Measurements from ENCODE around the gene SMIM36. TPM values are rescaled to one million over a fixed set of nuclear protein-coding genes. Genes with fewer than 3 reads are reported as not detected.

The SMIM36 gene
- total and polyA plus RNA-seq, 10 of the 15 experiments (the other 5 are each of a cell fraction or from before 2014, with no cell fraction given), result not detected

GRCh38 chr17:55443904-55444303, 67.3 kb downstream of the SMIM36 start:
- Histone ChIP-seq H3K79me2 (ENCODE audit: control insufficient read depth, insufficient read depth, low read length) (no peaks in the 10 kb centered on the region), H2AFZ (ENCODE audit: control insufficient read depth, low read depth, low read length) (no peak overlapping the region), H3K4me1 (ENCODE audit: control insufficient read depth, insufficient read depth, low read length) (peaks cover 17% of the 10 kb centered on the region), H3K9ac (ENCODE audit: control insufficient read depth, insufficient read depth, low read length) (no peak overlapping the region), H3K4me2 (ENCODE audit: control insufficient read depth, insufficient read depth) (no peak overlapping the region), H3K27ac (ENCODE audit: control insufficient read depth, insufficient read depth) (no peak overlapping the region), H3K27me3 (replicated peaks in 1 of 2; ENCODE audit: control insufficient read depth in 2 of 2, insufficient read depth in 2 of 2, low read length in 1 of 2) (no peaks in the 10 kb centered on the region), H4K20me1 (ENCODE audit: control insufficient read depth, insufficient read depth) (no peaks in the 10 kb centered on the region), H3K9me3 (replicated peaks; ENCODE audit: control insufficient read depth, insufficient read depth, low read length) (no peaks in the 10 kb centered on the region), H3K36me3 (ENCODE audit: control insufficient read depth in 2 of 2, insufficient read depth in 2 of 2, low read length in 1 of 2) (no peaks in the 10 kb centered on the region), H3K4me3 (no peak overlapping the region)
- over 99% methylated on average over 10 of the region's 10 CpGs for WGBS (ENCODE audit: insufficient coverage, insufficient replicate concordance, low lambda C conversion rate, missing lambda C conversion rate)
- ChIA-PET POLR2A (interaction anchor here (0.6 kb wide), 1 partner anchor 38 kb away, joined by 3 read pairs; no protein-coding TSS in a partner anchor), CTCF (no interaction called here), RAD21 (ENCODE audit: unreplicated experiment) (no interaction called here), SMC1A (ENCODE audit: uncharacterized antibody, unreplicated experiment) (interaction anchor here (17.7 kb wide), 1 partner anchor 23 kb away, joined by 359 read pairs; the partner anchor contains the start of gene MMD)
- in situ Hi-C loops (cut with MboI) (no loop called here), intact Hi-C loops (cut with micrococcal nuclease; ENCODE audit: unreplicated experiment) (no loop called here)
- ATAC-seq (no peak), DNase-seq (ENCODE audit: low read depth, low spot score) (no peak), FAIRE-seq (no peak)
- no TSS peak for BruUV-seq (replicated peaks)
- TF ChIP-seq IKZF2 (IDR thresholded peaks at IDR 0.05), result no peak

- SMC1A ChIA-PET (ENCODE audit: uncharacterized antibody, unreplicated experiment), result interaction anchor here (1.0 to 17.7 kb wide), 6 partner anchors 8 to 22 kb away, joined by 3 to 359 read pairs (median 6); partner anchors contain the start of gene MMD
- POLR2A ChIA-PET, result interaction anchor here (1.1 to 1.7 kb wide), 3 partner anchors 9 to 22 kb away, joined by 3 to 4 read pairs (median 3); partner anchors contain the start of gene MMD
- H3K36me3 ChIP-seq (ENCODE audit: control insufficient read depth in 2 of 2, insufficient read depth in 2 of 2, low read length in 1 of 2), result no peaks in the 10 kb centered on the region
- ATAC-seq, result no peak
- FAIRE-seq, result no peak
- no TSS peak for BruUV-seq (replicated peaks)
- intact Hi-C loops (cut with micrococcal nuclease; ENCODE audit: unreplicated experiment), result no loop called here
- CTCF ChIA-PET, result interaction anchor here (0.8 to 0.9 kb wide), 2 partner anchors 67 to 87 kb away, joined by 3 to 4 read pairs; no protein-coding TSS in a partner anchor
- no peaks in the 10 kb centered on the region for H3K9me3 ChIP-seq (replicated peaks; ENCODE audit: control insufficient read depth, insufficient read depth, low read length)
- H3K79me2 ChIP-seq (ENCODE audit: control insufficient read depth, insufficient read depth, low read length), result no peaks in the 10 kb centered on the region
- peaks cover 17% of the 10 kb centered on the region for H3K4me1 ChIP-seq (ENCODE audit: control insufficient read depth, insufficient read depth, low read length)
- DNase-seq (ENCODE audit: low read depth, low spot score), result no peak
- H3K9ac ChIP-seq (ENCODE audit: control insufficient read depth, insufficient read depth, low read length), result no peak overlapping the region
- H4K20me1 ChIP-seq (ENCODE audit: control insufficient read depth, insufficient read depth), result no peaks in the 10 kb centered on the region
- no peak overlapping the region for H3K4me2 ChIP-seq (ENCODE audit: control insufficient read depth, insufficient read depth)
- no peak overlapping the region for H3K27ac ChIP-seq (ENCODE audit: control insufficient read depth, insufficient read depth)
- H3K27me3 ChIP-seq (replicated peaks in 1 of 2; ENCODE audit: control insufficient read depth in 2 of 2, insufficient read depth in 2 of 2, low read length in 1 of 2), result no peaks in the 10 kb centered on the region
- in situ Hi-C loops (cut with MboI), result no loop called here
- H3K4me3 ChIP-seq, result no peak overlapping the region
- WGBS (ENCODE audit: insufficient coverage, insufficient replicate concordance, low lambda C conversion rate, missing lambda C conversion rate), result 91% methylated on average over 6 of the region's 6 CpGs
- RAD21 ChIA-PET (ENCODE audit: unreplicated experiment), result interaction anchor here (0.9 to 2.0 kb wide), 7 partner anchors 11 to 71 kb away, joined by 3 to 9 read pairs (median 4); no protein-coding TSS in a partner anchor
- H2AFZ ChIP-seq (ENCODE audit: control insufficient read depth, low read depth, low read length), result no peak overlapping the region
- TF ChIP-seq FOS (IDR thresholded peaks at IDR 0.05; ENCODE audit: borderline replicate concordance, extremely low read depth, insufficient read length), result no peak
- no peak for TF ChIP-seq BCLAF1 (IDR thresholded peaks at IDR 0.05)
- no peak for TF ChIP-seq GATAD2B (conservative IDR thresholded peaks at IDR 0.05; ENCODE audit: low read depth)
- no peak for TF ChIP-seq HSF1 (IDR thresholded peaks at IDR 0.05; ENCODE audit: low read depth, low read length)
- no peak for TF ChIP-seq KDM1A (IDR thresholded peaks at IDR 0.05; ENCODE audit: borderline replicate concordance)
- TF ChIP-seq YBX1 (IDR thresholded peaks at IDR 0.05), result no peak
- TF ChIP-seq USF1 (IDR thresholded peaks at IDR 0.05; ENCODE audit: borderline replicate concordance, extremely low read length, insufficient read depth, low read depth, low read length), result no peak
- no peak for TF ChIP-seq HDAC6 (IDR thresholded peaks at IDR 0.05; ENCODE audit: unreplicated experiment)
Observed at GRCh38 chr17:55442953-55443683, 68.1 kb downstream of the SMIM36 start.
